AG04450 (cell line): Measurements from ENCODE around the gene COL5A1. TPM values are rescaled to one million over a fixed set of nuclear protein-coding genes. Genes with fewer than 3 reads are reported as not detected.

ENCODE experiments used
- CTCF ChIA-PET: fragments of 300-600, 350-600 bp; formaldehyde crosslinking; extraction: SDS; loops from one replicate; lab custom pipeline; 2022; ENCODE audit warnings: antibody characterized with exemption, inconsistent platforms; lab: Charles Lee
- POLR2A ChIA-PET: fragments of 350-600 bp; formaldehyde crosslinking; extraction: SDS; loops from one replicate; lab custom pipeline; 2021; ENCODE audit warnings: antibody characterized with exemption, inconsistent platforms; lab: Yijun Ruan, JAX
- DNase-seq: peaks from one replicate; pipeline ENCODE4 v3.0.0-alpha.2; 2011; ENCODE audit warnings: low read depth, low spot score
- H3K27ac ChIP-seq: one replicate; pipeline ENCODE4 v1.5.1; 2012; ENCODE audit warnings: low read depth, low read length, control low read depth
- H3K27me3 ChIP-seq: one replicate; pipeline ENCODE4 v1.6.0; 2012; ENCODE audit warnings: low read length; ENCODE audit not compliant: control insufficient read depth, insufficient read depth
- H3K4me3 ChIP-seq: 2 replicates; pipeline ENCODE4 v1.5.1; 2011; ENCODE audit warnings: mild to moderate bottlenecking, low read depth, low read length, control low read depth
- H3K9me3 ChIP-seq: 2 replicates; pipeline ENCODE4 v1.5.1; 2012; ENCODE audit warnings: low read length; ENCODE audit not compliant: control insufficient read depth, insufficient read depth
- CTCF ChIP-seq: IDR thresholded peaks from 2 replicates; pipeline ENCODE4 v1.5.1; 2011; ENCODE audit warnings: low read depth, low read length, control low read depth, inconsistent platforms
- polyA plus RNA-seq: library from polyadenylated mRNA; depleted of rRNA; stranded (reverse); fragments of >200 nt; gene quantifications from 2 replicates; pipeline ENCODE4 v1.2.3, GENCODE V29; 2011

Gene COL5A1
- polyA plus RNA-seq, 1 experiment = 73.3 TPM

- Histone ChIP-seq H3K4me3 (peak overlapping the region; percentile 71), H3K27ac (no peak overlapping the region), H3K27me3 (no peaks in the 10 kb centered on the region), H3K9me3 (no peaks in the 10 kb centered on the region; the same call in 1 of the 2 replicates)
- TF ChIP-seq CTCF = no peak
- CTCF ChIA-PET = interaction anchor here (0.6 to 3.5 kb wide), 6 partner anchors 10 to 203 kb away, joined by 3 to 24 read pairs (median 6); no protein-coding TSS in a partner anchor
- no peak for DNase-seq
- POLR2A ChIA-PET = interaction anchor here (0.9 to 2.3 kb wide), 8 partner anchors 16 to 196 kb away, joined by 4 to 24 read pairs (median 6); no protein-coding TSS in a partner anchor
Measured at GRCh38 chr9:134645607-134646365, 4.2 kb downstream of the COL5A1 start.

- Histone ChIP-seq H3K27ac (no peak overlapping the region), H3K27me3 (no peaks in the 10 kb centered on the region), H3K9me3 (no peaks in the 10 kb centered on the region; the same call in 1 of the 2 replicates), H3K4me3 (no peak overlapping the region)
- POLR2A ChIA-PET = interaction anchor here (0.7 kb wide), 1 partner anchor 61 kb away, joined by 3 read pairs; no protein-coding TSS in a partner anchor
- CTCF ChIA-PET = interaction anchor here (1.6 to 3.5 kb wide), 2 partner anchors 198 to 205 kb away, joined by 6 to 24 read pairs; no protein-coding TSS in a partner anchor
- TF ChIP-seq CTCF = no peak
- no peak for DNase-seq
Measured at GRCh38 chr9:134647359-134648080, 5.9 kb downstream of the COL5A1 start.

- no peak for DNase-seq
- POLR2A ChIA-PET = no interaction called here
- no peaks in the 10 kb centered on the region; the same call in 1 of the 2 replicates for H3K9me3 ChIP-seq
- H3K27me3 ChIP-seq = no peaks in the 10 kb centered on the region
- CTCF ChIA-PET = interaction anchor here (1.4 to 2.2 kb wide), 2 partner anchors 12 to 200 kb away, joined by 5 to 14 read pairs; no protein-coding TSS in a partner anchor
- H3K27ac ChIP-seq = no peak overlapping the region
- H3K4me3 ChIP-seq = no peak overlapping the region
- TF ChIP-seq CTCF = no peak
Measured at GRCh38 chr9:134648701-134649530, 7.3 kb downstream of the COL5A1 start.

- no peak for DNase-seq
- H3K27ac ChIP-seq = no peak overlapping the region
- ChIA-PET POLR2A (no interaction called here), CTCF (interaction anchor here (2.2 kb wide), 1 partner anchor 201 kb away, joined by 14 read pairs; no protein-coding TSS in a partner anchor)
- H3K9me3 ChIP-seq = no peaks in the 10 kb centered on the region
- TF ChIP-seq CTCF = no peak
- no peaks in the 10 kb centered on the region for H3K27me3 ChIP-seq
- H3K4me3 ChIP-seq = no peak overlapping the region
Measured at GRCh38 chr9:134650431-134651190, 9.0 kb downstream of the COL5A1 start.
